Subcutaneous adipose tissue (tissue), 4 donors: ENCODE data around the gene GNG13. TPM values are rescaled to one million over a fixed set of nuclear protein-coding genes. Genes with fewer than 3 reads are reported as not detected.

Experiments used
- small RNA-seq: library from RNA; depleted of rRNA; stranded (forward); fragments of <200 nt; gene quantifications from one replicate; pipeline ENCODE3, GENCODE V24; 2016
- total RNA-seq, 4 donors: library from RNA; depleted of rRNA; stranded (reverse); fragments of >200 nt; gene quantifications; one replicate each; pipeline ENCODE4 v1.1.0, GENCODE V29; 2016
- TF ChIP-seq, protein P1 (sequence below): fragments of 450-650 bp; IDR thresholded peaks from one replicate; pipeline ENCODE4 v1.5.1; 2016; ENCODE audit warnings: low read depth, mild to moderate bottlenecking, control low read depth, antibody characterized with exemption, moderate library complexity

GNG13 gene
- total RNA-seq, 4 donors from 2014 or later: not detected

DNA sequence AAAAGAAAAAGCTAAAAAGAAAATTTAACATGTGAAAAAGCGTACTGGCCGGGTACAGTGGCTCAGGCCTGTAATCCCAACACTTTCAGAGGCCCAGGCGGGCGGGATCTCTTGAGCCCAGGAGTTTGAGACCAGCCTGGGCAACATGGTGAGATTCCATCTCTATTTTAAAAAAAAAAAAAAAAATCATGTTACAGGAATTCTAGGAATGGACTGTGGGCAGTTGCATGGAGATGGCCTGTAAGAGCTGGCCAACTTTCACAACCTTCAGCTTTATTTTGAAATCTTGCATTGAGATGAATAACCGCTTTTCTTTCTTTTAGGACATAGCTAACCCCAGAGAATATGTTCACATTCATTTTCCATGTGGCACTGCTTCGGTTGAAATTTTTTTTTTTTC, 51.5 kb downstream of the GNG13 start:
- TF ChIP-seq, protein P1, sequence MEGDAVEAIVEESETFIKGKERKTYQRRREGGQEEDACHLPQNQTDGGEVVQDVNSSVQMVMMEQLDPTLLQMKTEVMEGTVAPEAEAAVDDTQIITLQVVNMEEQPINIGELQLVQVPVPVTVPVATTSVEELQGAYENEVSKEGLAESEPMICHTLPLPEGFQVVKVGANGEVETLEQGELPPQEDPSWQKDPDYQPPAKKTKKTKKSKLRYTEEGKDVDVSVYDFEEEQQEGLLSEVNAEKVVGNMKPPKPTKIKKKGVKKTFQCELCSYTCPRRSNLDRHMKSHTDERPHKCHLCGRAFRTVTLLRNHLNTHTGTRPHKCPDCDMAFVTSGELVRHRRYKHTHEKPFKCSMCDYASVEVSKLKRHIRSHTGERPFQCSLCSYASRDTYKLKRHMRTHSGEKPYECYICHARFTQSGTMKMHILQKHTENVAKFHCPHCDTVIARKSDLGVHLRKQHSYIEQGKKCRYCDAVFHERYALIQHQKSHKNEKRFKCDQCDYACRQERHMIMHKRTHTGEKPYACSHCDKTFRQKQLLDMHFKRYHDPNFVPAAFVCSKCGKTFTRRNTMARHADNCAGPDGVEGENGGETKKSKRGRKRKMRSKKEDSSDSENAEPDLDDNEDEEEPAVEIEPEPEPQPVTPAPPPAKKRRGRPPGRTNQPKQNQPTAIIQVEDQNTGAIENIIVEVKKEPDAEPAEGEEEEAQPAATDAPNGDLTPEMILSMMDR: no peak

Small RNA genes within 50 kb of the gene (small RNA-seq; reads per million reads assigned to genes)
- gene MIR662: not detected

Other genes starting within 250 kb of the GNG13 start
- not detected for gene PRR35, start 240.3 kb downstream of the GNG13 start, total RNA-seq
- gene NHLRC4, start 233.7 kb downstream of the GNG13 start, total RNA-seq: 1 to 10 TPM in 2 of 4 donors, under 1 TPM in 1, not detected in 1; 0.85 to 3.8 (median 2.0) TPM
- 10 to 100 TPM in 3 of 4 donors, 1 to 10 TPM in 1; 9.5 to 42.0 (median 16.4) TPM for gene PIGQ, start 230.8 kb downstream of the GNG13 start, total RNA-seq
- gene RAB40C, start 210.7 kb downstream of the GNG13 start, total RNA-seq: 10 to 100 TPM in 2 of 4 donors, 1 to 10 TPM in 2; 7.7 to 32.2 (median 12.3) TPM
- gene WFIKKN1, start 169.7 kb downstream of the GNG13 start, total RNA-seq: 1 to 10 TPM in 1 of 4 donors, not detected in 3; 1.5 TPM
- 100 to 1,000 TPM in 3 of 4 donors, 10 to 100 TPM in 1; 72.2 to 199 (median 117) TPM for gene METTL26, start 164.4 kb downstream of the GNG13 start, total RNA-seq
- 10 to 100 TPM; 19.2 to 60.7 (median 39.7) TPM for gene MCRIP2, start 158.9 kb downstream of the GNG13 start, total RNA-seq
- gene WDR90, start 151.4 kb downstream of the GNG13 start, total RNA-seq: 10 to 100 TPM in 1 of 4 donors, 1 to 10 TPM in 3; 6.7 to 30.1 (median 8.4) TPM
- 10 to 100 TPM; 26.2 to 75.4 (median 37.8) TPM for gene RHOT2, start 132.6 kb downstream of the GNG13 start, total RNA-seq
- 1 to 10 TPM in 2 of 4 donors, under 1 TPM in 1, not detected in 1; 0.66 to 1.7 (median 1.3) TPM for gene RHBDL1, start 125.1 kb downstream of the GNG13 start, total RNA-seq
- 100 to 1,000 TPM; 107 to 244 (median 140) TPM for gene STUB1, start 120.3 kb downstream of the GNG13 start, total RNA-seq
- gene JMJD8, start 116.4 kb downstream of the GNG13 start, total RNA-seq: 10 to 100 TPM; 27.4 to 67.8 (median 49.3) TPM
- gene WDR24, start 110.3 kb downstream of the GNG13 start, total RNA-seq: 10 to 100 TPM in 1 of 4 donors, 1 to 10 TPM in 3; 4.4 to 12.1 (median 6.4) TPM
- gene FBXL16, start 94.9 kb downstream of the GNG13 start, total RNA-seq: not detected
- 10 to 100 TPM; 13.3 to 29.5 (median 26.0) TPM for gene METRN, start 85.6 kb downstream of the GNG13 start, total RNA-seq
- gene ANTKMT, start 79.6 kb downstream of the GNG13 start, total RNA-seq: 10 to 100 TPM; 12.6 to 55.6 (median 23.7) TPM
- gene CCDC78, start 74.3 kb downstream of the GNG13 start, total RNA-seq: 1 to 10 TPM in 2 of 4 donors, under 1 TPM in 1, not detected in 1; 0.44 to 2.5 (median 1.5) TPM
- 1 to 10 TPM; 1.1 to 5.6 (median 2.6) TPM for gene HAGHL, start 73.6 kb downstream of the GNG13 start, total RNA-seq
- 10 to 100 TPM; 17.6 to 39.0 (median 22.5) TPM for gene CIAO3, start 59.7 kb downstream of the GNG13 start, total RNA-seq
- under 1 TPM in 2 of 4 donors, not detected in 2; 0.44 to 0.82 TPM for gene MSLN, start 40.0 kb downstream of the GNG13 start, total RNA-seq
- 10 to 100 TPM in 3 of 4 donors, 1 to 10 TPM in 1; 9.9 to 13.0 (median 11.7) TPM for gene RPUSD1, start 12.4 kb downstream of the GNG13 start, total RNA-seq
- 10 to 100 TPM in 1 of 4 donors, 1 to 10 TPM in 3; 4.4 to 16.0 (median 8.9) TPM for gene CHTF18, start 12.1 kb downstream of the GNG13 start, total RNA-seq
- 10 to 100 TPM; 16.0 to 30.3 (median 24.2) TPM for gene LMF1, start 170.2 kb upstream of the GNG13 start, total RNA-seq
- gene SOX8, start 181.0 kb upstream of the GNG13 start, total RNA-seq: 1 to 10 TPM in 1 of 4 donors, not detected in 3; 1.0 TPM